Esophagus squamous epithelium (tissue), 5 donors: ENCODE measurements around the gene TNFRSF11A. TPM values are rescaled to one million over a fixed set of nuclear protein-coding genes. Genes with fewer than 3 reads are reported as not detected.

ENCODE experiments used
- DNase-seq: peaks from one replicate; lab custom pipeline; 2025; lab: John Stamatoyannopoulos, UW
- H3K27ac ChIP-seq, 4 donors: fragments of 200-600 bp; sonication (generic); one replicate each; pipeline ENCODE4 v1.5.1; 2016 to 2019; ENCODE audit warnings: mild to moderate bottlenecking in 1 of 4
- H3K27me3 ChIP-seq, 4 donors: fragments of 200-600 bp; sonication (generic); 1 replicate in 3 of 4; 2 replicates in 1 of 4; pipeline versions ENCODE4 v1.5.1 to v1.6.0; 2017 to 2021; ENCODE audit warnings: antibody characterized with exemption in 1 of 4
- H3K36me3 ChIP-seq, 3 donors: fragments of 200-600 bp; sonication (generic); one replicate each; pipeline ENCODE4 v1.5.1; 2016 to 2019
- H3K4me1 ChIP-seq, 3 donors: fragments of 200-600 bp; sonication (generic); one replicate each; pipeline ENCODE4 v1.5.1; 2017 to 2019
- H3K4me3 ChIP-seq, 4 donors: fragments of 200-600 bp; sonication (generic); 1 replicate in 3 of 4; 2 replicates in 1 of 4; pipeline ENCODE4 v1.5.1; 2016 to 2019; ENCODE audit warnings: mild to moderate bottlenecking in 2 of 4, moderate library complexity in 1 of 4
- H3K9me3 ChIP-seq, 3 donors: fragments of 200-600 bp; sonication (generic); one replicate each; pipeline ENCODE4 v1.5.1; 2016 to 2019
- POLR2A ChIP-seq, 4 donors: fragments of 450-650 bp; IDR thresholded peaks; one replicate each; pipeline ENCODE4 v1.6.1; 2017; ENCODE audit warnings: antibody characterized with exemption in 4 of 4, mild to moderate bottlenecking in 4 of 4, moderate library complexity in 3 of 4
- WGBS, 2 donors: methylation state at CpG; one replicate each; pipeline ENCODE4 v1.1.5; 2018; 5-methylcytosine and 5-hydroxymethylcytosine counted together
- intact Hi-C: fragments of 100-400 bp; cut with DNase I; formaldehyde crosslinking; loops from one replicate; pipeline ENCODE4 v1.15.0; 2022
- total RNA-seq, 4 donors: library from RNA; depleted of rRNA; stranded (reverse); fragments of >200 nt; gene quantifications; one replicate each; pipeline ENCODE4 v1.1.0, GENCODE V29; 2016
- TF ChIP-seq, protein P1 (sequence below), 6 experiments: fragments of 450-650 bp in 4 of 6; fragments of 200-600 bp in 2 of 6; sonication (generic) in 2 of 6; IDR thresholded peaks; one replicate each; pipeline ENCODE4 v1.5.1; 2016 to 2019; ENCODE audit warnings: antibody characterized with exemption in 6 of 6, mild to moderate bottlenecking in 4 of 6, moderate library complexity in 4 of 6
- donor health status: DM: yes; HTN: yes; CAD: no.

Gene TNFRSF11A
- total RNA-seq, 4 donors from 2014 or later: 1.9 to 5.6 (median 3.6) TPM

DNA sequence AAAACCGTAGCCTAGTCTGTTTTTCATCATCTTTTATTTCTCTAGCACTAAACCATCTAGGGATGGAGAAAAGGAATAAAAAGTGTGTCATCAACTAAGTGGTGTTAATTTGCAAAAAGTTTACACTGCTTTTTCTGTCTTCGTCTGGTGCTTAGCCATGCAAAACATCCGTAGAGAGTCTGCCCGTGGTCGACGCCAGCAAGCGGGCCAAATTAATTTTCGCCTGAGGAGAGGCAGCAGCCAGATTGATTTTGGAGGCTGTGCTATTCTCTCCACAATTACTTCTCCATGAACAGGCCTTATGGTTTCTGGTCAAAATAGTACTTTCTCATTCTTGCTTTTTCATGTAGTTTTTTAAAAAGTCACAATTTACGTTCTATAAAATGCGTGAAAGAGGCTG is 46.3 kb downstream of the TNFRSF11A start:
- DNase-seq: no peak
- Histone ChIP-seq H3K9me3 (no peaks in the 10 kb centered on the region), H3K27me3 (no peaks in the 10 kb centered on the region), H3K27ac (no peak overlapping the region), H3K4me3 (no peak overlapping the region), H3K4me1 (no peaks in the 10 kb centered on the region), H3K36me3 (no peaks in the 10 kb centered on the region)
- TF ChIP-seq POLR2A (IDR thresholded peaks at IDR 0.05): no peak
- TF ChIP-seq, protein P1, sequence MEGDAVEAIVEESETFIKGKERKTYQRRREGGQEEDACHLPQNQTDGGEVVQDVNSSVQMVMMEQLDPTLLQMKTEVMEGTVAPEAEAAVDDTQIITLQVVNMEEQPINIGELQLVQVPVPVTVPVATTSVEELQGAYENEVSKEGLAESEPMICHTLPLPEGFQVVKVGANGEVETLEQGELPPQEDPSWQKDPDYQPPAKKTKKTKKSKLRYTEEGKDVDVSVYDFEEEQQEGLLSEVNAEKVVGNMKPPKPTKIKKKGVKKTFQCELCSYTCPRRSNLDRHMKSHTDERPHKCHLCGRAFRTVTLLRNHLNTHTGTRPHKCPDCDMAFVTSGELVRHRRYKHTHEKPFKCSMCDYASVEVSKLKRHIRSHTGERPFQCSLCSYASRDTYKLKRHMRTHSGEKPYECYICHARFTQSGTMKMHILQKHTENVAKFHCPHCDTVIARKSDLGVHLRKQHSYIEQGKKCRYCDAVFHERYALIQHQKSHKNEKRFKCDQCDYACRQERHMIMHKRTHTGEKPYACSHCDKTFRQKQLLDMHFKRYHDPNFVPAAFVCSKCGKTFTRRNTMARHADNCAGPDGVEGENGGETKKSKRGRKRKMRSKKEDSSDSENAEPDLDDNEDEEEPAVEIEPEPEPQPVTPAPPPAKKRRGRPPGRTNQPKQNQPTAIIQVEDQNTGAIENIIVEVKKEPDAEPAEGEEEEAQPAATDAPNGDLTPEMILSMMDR (IDR thresholded peaks at IDR 0.05): no peak
- intact Hi-C loops: no loop called here
- whole genome bisulfite sequencing, 2 donors: 80 to 91% methylated on average over 10 of the region's 10 CpGs

DNA sequence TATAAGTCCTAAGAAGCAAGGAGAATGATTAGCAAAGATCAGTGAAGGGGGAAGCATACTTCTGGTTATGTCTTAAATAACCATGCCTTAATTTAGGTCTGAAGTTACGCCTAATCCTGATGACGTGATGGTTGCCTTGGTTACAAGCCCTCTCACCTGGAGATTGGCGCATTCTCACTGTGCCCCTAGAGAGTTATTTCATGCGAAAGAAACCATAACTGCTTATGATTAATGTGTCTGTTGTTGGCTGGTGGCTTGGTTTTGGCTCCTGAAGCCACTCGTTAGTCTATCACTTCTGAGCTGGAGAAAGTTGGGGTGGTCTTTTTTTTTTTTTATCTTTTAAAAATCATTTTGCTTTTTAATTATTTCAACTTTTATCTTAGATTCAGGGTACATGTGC is 47.0 kb downstream of the TNFRSF11A start:
- no peaks in the 10 kb centered on the region for H3K36me3 ChIP-seq
- intact Hi-C loops: no loop called here
- TF ChIP-seq, protein P1 (IDR thresholded peaks at IDR 0.05): no peak
- no peak for TF ChIP-seq POLR2A (IDR thresholded peaks at IDR 0.05)
- DNase-seq: no peak
- no peak overlapping the region for H3K4me3 ChIP-seq
- no peaks in the 10 kb centered on the region for H3K4me1 ChIP-seq
- no peaks in the 10 kb centered on the region for H3K27me3 ChIP-seq
- WGBS, 2 donors: 84 to 86% methylated on average over 5 of the region's 5 CpGs
- H3K27ac ChIP-seq: no peak overlapping the region
- no peaks in the 10 kb centered on the region for H3K9me3 ChIP-seq

DNA sequence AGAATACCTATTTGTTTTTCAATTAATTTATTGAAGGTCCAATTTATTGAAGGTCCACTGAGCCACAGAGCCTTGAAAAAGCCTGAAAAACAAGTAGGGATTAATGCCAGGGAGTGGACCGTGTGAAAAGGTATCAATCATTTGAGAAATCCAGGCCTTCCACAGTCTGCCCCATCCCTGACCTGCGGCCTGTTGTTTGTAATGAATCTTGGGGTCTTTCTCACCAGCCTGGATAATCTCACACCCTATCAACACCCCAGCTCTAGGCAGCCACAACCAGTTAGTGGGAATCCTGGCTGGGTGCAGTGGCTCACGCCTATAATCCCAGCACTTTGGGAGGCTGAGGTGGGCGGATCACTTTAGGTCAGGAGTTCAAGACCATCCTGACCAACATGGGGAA is 47.8 kb downstream of the TNFRSF11A start:
- Histone ChIP-seq H3K27ac (no peak overlapping the region), H3K4me1 (no peaks in the 10 kb centered on the region), H3K27me3 (no peaks in the 10 kb centered on the region), H3K36me3 (no peaks in the 10 kb centered on the region), H3K9me3 (no peaks in the 10 kb centered on the region), H3K4me3 (no peak overlapping the region)
- 80 to 95% methylated on average over 4 of the region's 4 CpGs for WGBS, 2 donors
- intact Hi-C loops: no loop called here
- DNase-seq: no peak
- TF ChIP-seq, protein P1 (IDR thresholded peaks at IDR 0.05): no peak

DNA sequence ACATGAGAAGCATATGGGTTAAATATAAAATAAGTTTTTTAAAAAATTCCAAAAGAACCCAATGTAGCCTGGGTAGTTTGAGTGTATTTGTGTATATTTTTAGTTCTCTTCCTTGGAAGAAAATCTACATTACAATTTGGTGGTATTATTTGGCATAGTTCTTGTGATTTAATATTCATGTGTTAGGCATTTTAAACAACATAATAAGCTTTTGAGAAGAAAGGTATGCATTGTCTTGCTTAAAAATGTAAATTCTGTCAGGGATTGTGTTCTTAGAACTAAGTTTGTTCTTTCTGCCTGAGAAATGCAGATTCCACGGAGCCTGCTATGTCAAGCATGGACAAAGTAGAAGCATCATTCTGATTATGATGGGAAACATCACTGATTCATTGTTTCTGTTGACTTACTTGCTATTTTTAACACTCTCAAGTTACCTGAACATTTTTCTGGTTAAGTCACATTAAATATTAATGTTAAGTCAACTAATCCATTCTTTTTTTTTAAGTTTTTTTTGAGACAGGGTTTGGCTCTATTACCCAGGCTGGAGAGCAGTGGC is 49.4 kb downstream of the TNFRSF11A start:
- WGBS, 2 donors: 76 to 80% methylated on average over 1 of the region's 1 CpG
- no peak overlapping the region for H3K4me3 ChIP-seq
- no peak overlapping the region for H3K27ac ChIP-seq
- intact Hi-C loops: no loop called here
- H3K9me3 ChIP-seq: no peaks in the 10 kb centered on the region
- H3K27me3 ChIP-seq: no peaks in the 10 kb centered on the region
- H3K36me3 ChIP-seq: no peaks in the 10 kb centered on the region
- no peaks in the 10 kb centered on the region for H3K4me1 ChIP-seq
- TF ChIP-seq, protein P1 (IDR thresholded peaks at IDR 0.05): no peak
- TF ChIP-seq POLR2A (IDR thresholded peaks at IDR 0.05): no peak
- DNase-seq: no peak

DNA sequence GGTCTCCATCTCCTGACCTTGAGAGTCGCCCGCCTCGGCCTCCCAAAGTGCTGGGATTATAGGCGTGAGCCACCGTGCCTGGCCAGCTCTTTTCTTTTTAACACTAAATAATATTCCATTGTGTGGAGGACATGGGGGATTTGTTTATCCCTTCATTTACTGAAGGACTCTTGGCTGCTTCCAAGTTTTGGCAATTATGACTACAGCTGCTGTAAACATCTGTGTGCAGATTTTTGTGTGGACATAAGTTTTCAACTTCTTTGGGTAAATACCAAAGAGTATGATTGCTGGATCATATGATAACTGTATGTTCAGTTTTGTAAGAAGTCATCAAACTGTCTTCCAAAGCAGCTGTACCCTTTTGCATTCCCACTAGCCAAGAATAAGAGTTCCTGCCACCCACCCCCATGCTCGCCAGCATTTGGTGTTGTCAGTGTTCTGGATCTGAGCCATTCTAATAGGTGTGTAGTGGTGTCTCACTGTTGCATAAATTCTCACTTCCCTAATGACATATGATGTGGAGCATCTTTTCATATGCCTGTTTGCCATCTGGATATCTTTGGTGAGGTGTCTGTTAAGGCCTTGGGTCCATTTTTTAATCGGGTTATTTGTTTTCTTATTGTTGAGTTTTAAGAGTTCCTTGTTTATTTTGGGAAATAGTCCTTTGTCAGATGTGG is 52.2 kb downstream of the TNFRSF11A start:
- no peaks in the 10 kb centered on the region for H3K9me3 ChIP-seq
- no peak for DNase-seq
- H3K27me3 ChIP-seq: no peaks in the 10 kb centered on the region
- TF ChIP-seq, protein P1 (IDR thresholded peaks at IDR 0.05): no peak
- TF ChIP-seq POLR2A (IDR thresholded peaks at IDR 0.05): no peak
- no peaks in the 10 kb centered on the region for H3K36me3 ChIP-seq
- H3K27ac ChIP-seq: no peak overlapping the region
- no peak overlapping the region for H3K4me3 ChIP-seq
- intact Hi-C loops: no loop called here
- H3K4me1 ChIP-seq: no peaks in the 10 kb centered on the region
- 87 to 90% methylated on average over 7 of the region's 7 CpGs for WGBS, 2 donors
